Bronchial epithelial cell (primary cell): ENCODE results near the gene FBXO10. TPM values are rescaled to one million over a fixed set of nuclear protein-coding genes. Genes with fewer than 3 reads are reported as not detected.

ENCODE experiments used
- DNase-seq: peaks from one replicate; pipeline ENCODE4 v3.0.0-alpha.2; 2010; ENCODE audit warnings: low read depth
- FAIRE-seq: peaks from 2 replicates; lab custom pipeline; 2011; peaks lifted over from hg19 to GRCh38; lab: Jason Lieb, UNC
- H3K27me3 ChIP-seq: 2 replicates; pipeline ENCODE4 v1.5.1; 2011; ENCODE audit warnings: low read length; ENCODE audit not compliant: control insufficient read depth, insufficient read depth
- H3K36me3 ChIP-seq: 2 replicates; pipeline ENCODE4 v1.5.1; 2011; ENCODE audit warnings: low read length; ENCODE audit not compliant: control insufficient read depth, insufficient read depth
- H3K4me3 ChIP-seq: 2 replicates; pipeline ENCODE4 v1.5.1; 2011; ENCODE audit warnings: mild to moderate bottlenecking, low read depth, low read length, control low read depth
- total RNA-seq: library from RNA; depleted of rRNA; stranded (reverse); fragments of >200 nt; gene quantifications from 2 replicates; pipeline ENCODE4 v1.2.1, GENCODE V29; 2014
- TF ChIP-seq, protein P1 (sequence below): IDR thresholded peaks from 2 replicates; pipeline ENCODE4 v1.5.1; 2011; ENCODE audit warnings: mild to moderate bottlenecking, moderate library complexity, low read length, control low read depth, inconsistent platforms; ENCODE audit not compliant: insufficient read depth, severe bottlenecking

Gene FBXO10
- total RNA-seq, 1 donor from 2014 or later = 3.7 TPM

DNA sequence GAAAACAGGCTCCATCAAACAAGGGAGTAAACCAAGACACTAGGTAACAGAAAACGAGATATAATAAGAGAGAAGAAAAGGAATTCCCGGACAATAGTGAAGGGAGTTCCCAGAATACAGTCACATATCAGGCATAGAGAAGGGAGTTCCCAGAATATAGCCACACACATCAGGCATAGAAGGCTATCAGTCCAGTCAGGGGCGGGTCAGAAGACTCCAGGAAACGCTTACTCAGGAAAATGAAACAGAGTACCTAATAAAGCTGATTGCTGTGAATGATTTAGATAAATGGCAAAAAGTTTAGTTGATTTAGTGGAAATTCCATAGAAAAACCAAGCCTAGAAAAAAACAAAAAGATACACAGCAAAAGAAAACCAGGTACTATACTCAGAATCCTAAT lies 11.3 kb upstream of the FBXO10 start:
- DNase-seq = no peak
- H3K4me3 ChIP-seq = no peak overlapping the region
- TF ChIP-seq, protein P1, sequence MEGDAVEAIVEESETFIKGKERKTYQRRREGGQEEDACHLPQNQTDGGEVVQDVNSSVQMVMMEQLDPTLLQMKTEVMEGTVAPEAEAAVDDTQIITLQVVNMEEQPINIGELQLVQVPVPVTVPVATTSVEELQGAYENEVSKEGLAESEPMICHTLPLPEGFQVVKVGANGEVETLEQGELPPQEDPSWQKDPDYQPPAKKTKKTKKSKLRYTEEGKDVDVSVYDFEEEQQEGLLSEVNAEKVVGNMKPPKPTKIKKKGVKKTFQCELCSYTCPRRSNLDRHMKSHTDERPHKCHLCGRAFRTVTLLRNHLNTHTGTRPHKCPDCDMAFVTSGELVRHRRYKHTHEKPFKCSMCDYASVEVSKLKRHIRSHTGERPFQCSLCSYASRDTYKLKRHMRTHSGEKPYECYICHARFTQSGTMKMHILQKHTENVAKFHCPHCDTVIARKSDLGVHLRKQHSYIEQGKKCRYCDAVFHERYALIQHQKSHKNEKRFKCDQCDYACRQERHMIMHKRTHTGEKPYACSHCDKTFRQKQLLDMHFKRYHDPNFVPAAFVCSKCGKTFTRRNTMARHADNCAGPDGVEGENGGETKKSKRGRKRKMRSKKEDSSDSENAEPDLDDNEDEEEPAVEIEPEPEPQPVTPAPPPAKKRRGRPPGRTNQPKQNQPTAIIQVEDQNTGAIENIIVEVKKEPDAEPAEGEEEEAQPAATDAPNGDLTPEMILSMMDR = no peak
- no peak for FAIRE-seq
- no peaks in the 10 kb centered on the region for H3K27me3 ChIP-seq
- H3K36me3 ChIP-seq = peaks cover 15% of the 10 kb centered on the region

- Histone ChIP-seq H3K36me3 (peaks cover 19% of the 10 kb centered on the region), H3K4me3 (no peak overlapping the region), H3K27me3 (no peaks in the 10 kb centered on the region)
- FAIRE-seq = no peak
- TF ChIP-seq, protein P1 = no peak
- DNase-seq = no peak
Measured at GRCh38 chr9:37583522-37584121, 7.4 kb upstream of the FBXO10 start.

- FAIRE-seq (no peak), DNase-seq (peak; percentile 70)
- Histone ChIP-seq H3K27me3 (no peaks in the 10 kb centered on the region), H3K36me3 (peaks cover 17% of the 10 kb centered on the region), H3K4me3 (no peak overlapping the region)
- TF ChIP-seq, protein P1 = peak; percentile 52
Measured at GRCh38 chr9:37582548-37583157, 6.5 kb upstream of the FBXO10 start.

- DNase-seq (no peak), FAIRE-seq (no peak)
- TF ChIP-seq, protein P1 = no peak
- Histone ChIP-seq H3K27me3 (no peaks in the 10 kb centered on the region), H3K4me3 (peak overlapping the region; percentile 75), H3K36me3 (peaks cover under 1% of the 10 kb centered on the region)
Measured at GRCh38 chr9:37575511-37575914, 667 bp downstream of the FBXO10 start.

DNA sequence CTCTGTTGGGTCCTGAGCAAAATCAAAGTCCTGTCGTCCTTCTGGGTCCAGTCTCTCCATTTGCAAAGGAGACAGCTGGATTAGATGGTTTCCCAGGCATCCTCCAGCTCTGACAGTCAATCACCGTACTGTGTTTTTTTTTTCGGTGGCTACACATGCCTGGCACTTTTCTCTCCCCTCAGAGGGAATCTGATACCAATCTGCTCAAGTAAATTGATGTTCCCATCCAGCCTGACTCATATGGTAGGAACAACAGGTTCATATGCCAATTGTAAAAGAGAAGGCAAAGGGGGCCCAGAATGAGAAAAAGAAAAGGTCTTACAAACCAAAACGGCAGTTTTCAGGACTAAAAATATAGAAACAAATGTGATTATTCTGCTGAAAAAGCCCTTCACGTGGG lies 1.2 kb downstream of the FBXO10 start:
- FAIRE-seq = no peak
- no peak for DNase-seq
- TF ChIP-seq, protein P1 = no peak
- Histone ChIP-seq H3K36me3 (no peaks in the 10 kb centered on the region), H3K4me3 (no peak overlapping the region), H3K27me3 (no peaks in the 10 kb centered on the region)
